GM19468 (cell line): ENCODE data around the gene C6orf47.

Source experiments
- ATAC-seq: cut with Tn5 transposase; IDR thresholded peaks from one replicate; pipeline ENCODE4 v1.9.1; 2021; ENCODE audit warnings: mild to moderate bottlenecking, moderate library complexity, moderate number of reproducible peaks; ENCODE audit not compliant: unreplicated experiment; ENCODE audit errors: extremely low read depth

C6orf47 gene

DNA sequence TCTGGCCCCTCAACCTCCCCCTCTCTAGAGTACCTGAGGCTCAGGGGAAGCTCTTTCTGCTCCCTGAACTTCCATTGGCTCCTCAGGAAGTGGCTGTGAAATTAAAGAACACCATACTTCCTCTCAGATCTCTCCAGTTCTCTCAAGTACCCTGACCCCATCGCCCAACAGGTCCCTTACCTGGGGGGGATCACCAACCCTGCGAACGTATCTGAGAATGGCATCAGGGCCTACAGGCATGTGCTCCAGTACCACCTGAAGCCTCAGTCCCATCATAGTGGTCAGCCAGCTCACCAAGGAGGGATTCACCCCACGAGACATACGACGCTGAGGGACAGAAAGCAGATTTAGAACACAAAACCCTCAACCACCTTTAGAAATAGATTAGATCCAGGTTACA, 20.0 kb downstream of the C6orf47 start:
- no peak for ATAC-seq

DNA sequence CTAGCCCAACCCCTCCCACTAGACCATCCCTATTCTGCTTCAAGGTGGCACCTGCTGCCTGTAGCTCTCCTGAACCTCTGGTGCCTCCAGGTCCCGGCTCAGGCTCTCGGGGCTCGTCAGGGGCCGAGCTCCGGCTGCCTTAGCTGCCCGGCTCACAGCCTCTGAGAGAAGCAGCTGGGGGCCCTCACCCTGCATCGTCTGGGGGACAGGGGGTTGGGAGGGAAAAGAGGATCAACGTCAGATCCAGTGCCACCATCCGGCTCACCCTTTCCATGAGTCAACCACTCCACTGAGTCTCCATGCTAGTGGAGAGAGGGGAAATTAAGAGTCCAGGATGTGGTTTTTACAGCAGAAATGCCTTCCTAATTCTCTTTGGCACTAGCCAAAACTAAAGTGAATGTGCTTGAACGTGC, 21.1 kb downstream of the C6orf47 start:
- ATAC-seq: no peak

- ATAC-seq: no peak
Observed at GRCh38 chr6:31639043-31639442, 21.5 kb downstream of the C6orf47 start.

DNA sequence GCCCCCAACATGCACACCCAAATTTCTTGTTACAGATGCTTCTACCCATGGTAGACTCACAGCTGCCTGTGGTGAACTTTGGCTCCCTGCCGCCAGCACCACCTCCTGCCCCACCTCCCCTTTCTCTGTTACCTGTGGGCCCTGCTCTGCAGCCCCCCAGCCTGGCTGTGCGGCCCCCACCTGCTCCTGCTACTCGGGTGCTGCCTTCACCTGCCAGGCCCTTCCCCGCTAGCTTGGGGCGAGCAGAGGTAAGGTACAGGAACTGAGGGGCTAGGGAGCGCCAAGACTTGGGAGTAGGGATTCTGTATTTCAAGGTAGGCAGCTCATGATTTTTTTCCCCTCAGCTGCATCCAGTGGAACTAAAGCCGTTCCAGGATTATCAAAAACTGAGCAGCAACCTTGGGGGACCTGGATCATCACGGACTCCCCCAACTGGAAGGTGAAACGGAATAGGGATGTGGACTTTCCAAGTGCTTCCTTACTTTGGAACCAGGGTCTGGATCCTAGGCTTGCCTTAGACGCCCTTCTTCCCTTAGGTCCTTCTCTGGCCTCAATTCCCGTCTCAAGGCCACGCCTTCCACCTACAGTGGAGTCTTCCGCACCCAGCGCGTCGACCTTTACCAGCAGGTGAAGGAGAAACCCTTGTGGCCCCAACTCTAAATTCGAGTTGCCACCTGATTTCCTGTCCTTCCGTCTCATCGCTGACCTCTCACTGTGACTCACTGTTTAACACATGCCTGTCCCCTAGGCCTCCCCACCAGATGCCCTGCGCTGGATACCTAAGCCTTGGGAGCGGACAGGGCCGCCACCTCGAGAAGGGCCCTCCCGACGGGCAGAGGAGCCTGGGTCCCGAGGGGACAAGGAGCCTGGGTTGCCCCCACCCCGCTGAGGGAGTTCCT, 23.6 kb downstream of the C6orf47 start:
- no peak for ATAC-seq

GRCh38 chr6:31634969-31635575, 25.5 kb downstream of the C6orf47 start:
- no peak for ATAC-seq

DNA sequence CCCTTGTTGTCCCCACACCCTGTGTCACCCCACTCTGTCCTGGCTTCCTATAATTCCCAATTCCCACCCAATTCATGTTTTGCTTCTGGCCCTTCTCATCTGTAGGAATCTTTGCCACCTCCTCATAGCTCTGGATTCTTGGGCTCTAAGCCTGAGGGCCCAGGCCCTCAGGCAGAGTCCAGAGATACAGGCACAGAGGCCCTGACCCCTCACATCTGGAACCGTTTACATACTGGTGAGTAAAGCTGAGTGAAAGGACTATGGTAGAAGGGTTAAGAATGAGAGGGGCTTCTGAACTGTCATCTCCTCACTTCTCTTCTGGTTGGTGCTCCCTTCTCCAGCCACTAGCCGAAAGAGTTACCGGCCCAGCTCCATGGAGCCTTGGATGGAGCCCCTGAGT, 26.4 kb downstream of the C6orf47 start:
- no peak for ATAC-seq

DNA sequence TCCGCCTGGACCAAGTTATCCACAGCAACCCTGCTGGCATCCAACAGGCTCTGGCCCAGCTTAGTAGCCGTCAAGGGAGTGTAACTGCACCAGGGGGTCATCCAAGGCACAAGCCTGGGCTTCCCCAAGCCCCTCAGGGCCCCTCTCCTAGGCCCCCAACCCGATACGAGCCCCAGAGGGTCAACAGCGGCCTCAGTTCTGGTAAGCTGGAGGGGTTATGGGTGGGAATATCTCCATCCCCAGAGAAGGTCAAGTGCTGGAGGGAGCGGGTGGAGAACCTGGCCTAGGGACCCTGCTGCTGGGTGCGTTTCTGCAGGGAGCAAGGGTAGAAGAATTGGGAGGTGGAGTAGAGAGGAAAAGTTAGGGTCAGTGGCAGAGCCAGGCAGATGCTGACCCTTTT, 27.1 kb downstream of the C6orf47 start:
- no peak for ATAC-seq

GRCh38 chr6:31632279-31632946, 28.2 kb downstream of the C6orf47 start:
- ATAC-seq: no peak

- ATAC-seq: no peak
Observed at GRCh38 chr6:31631681-31632278, 28.8 kb downstream of the C6orf47 start.

DNA sequence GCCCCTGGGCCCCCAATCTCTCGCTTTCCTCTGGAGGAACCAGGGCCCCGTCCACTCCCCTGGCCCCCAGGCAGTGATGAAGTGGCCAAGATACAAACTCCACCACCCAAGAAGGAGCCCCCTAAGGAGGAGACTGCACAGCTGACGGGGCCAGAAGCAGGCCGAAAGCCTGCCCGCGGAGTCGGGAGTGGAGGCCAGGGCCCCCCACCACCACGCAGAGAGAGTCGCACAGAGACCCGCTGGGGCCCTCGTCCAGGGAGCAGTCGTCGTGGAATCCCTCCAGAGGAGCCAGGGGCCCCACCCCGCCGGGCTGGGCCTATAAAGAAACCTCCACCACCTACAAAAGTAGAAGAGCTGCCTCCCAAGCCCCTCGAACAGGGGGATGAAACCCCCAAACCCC, 29.4 kb downstream of the C6orf47 start:
- no peak for ATAC-seq

- ATAC-seq: no peak
Observed at GRCh38 chr6:31630177-31630934, 30.2 kb downstream of the C6orf47 start.

DNA sequence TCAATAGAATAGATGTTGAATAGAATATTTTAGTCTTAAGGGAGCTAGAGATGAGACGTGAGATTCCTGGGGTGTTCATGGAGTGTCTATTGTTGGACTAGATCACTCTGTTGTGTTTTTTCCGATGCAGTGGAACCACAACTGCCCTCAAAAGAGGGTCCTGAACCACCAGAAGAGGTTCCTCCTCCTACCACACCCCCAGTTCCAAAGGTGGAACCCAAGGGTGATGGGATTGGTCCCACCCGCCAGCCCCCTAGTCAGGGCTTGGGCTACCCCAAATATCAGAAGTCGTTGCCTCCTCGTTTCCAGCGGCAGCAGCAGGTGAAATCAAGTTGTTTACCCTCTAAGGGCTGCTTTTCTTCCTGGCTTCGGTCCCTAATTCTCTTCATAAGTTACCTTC, 31.6 kb downstream of the C6orf47 start:
- no peak for ATAC-seq

- ATAC-seq: no peak
Observed at GRCh38 chr6:31627690-31628287, 32.8 kb downstream of the C6orf47 start.

GRCh38 chr6:31626952-31627351, 33.6 kb downstream of the C6orf47 start:
- ATAC-seq: no peak

- no peak for ATAC-seq
Observed at GRCh38 chr6:31624070-31624469, 36.5 kb downstream of the C6orf47 start.

- ATAC-seq: no peak
Observed at GRCh38 chr6:31622684-31623091, 37.9 kb downstream of the C6orf47 start.

- no peak for ATAC-seq
Observed at GRCh38 chr6:31621991-31622390, 38.6 kb downstream of the C6orf47 start.

DNA sequence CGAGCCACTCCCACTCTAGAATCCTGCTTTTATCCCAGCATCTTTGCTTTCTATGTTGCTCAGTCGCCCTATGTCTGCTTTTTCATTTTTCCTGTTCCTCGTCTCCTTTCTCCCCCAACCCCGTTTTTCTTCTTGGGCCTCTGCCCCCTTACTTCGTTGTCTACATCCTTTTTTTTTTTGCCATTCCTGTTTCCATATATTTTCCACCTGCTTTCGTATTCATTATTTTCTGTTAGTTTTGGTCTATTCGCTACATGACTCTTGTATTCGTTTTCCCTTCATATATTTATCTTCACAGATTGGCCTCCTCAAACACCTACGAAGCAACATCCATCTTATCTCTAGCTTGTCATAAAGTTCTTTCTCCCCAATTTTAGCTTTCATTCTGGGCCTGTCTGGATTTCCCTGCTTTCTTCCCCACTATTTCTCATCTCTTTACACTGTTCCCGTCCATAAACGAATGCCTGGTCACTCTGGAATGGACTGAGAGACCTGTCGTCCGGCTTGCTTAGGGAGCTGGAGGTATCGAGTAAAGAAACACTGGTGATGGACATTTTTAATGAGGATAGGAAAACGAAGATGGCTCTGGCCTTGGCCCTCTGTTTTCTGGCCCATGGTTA, 39.1 kb downstream of the C6orf47 start:
- no peak for ATAC-seq

- ATAC-seq: no peak
Observed at GRCh38 chr6:31620586-31621319, 39.8 kb downstream of the C6orf47 start, which contains the start of gene PRRC2A. Gene PRRC2A, plus strand, starts transcription at chr6:31620715. Its CDS starts 2,075 bp downstream, at chr6:31622790.
